GM19035 (cell line): ENCODE measurements around the gene PIKFYVE.
"Not testable (repeated sequence)": the region's sequence is repeated elsewhere in the genome, so short reads cannot be mapped to it uniquely, and the experiment has no call there.

Source experiments
- ATAC-seq: cut with Tn5 transposase; IDR thresholded peaks from one replicate; pipeline ENCODE4 v1.9.1; 2021; ENCODE audit not compliant: unreplicated experiment

The PIKFYVE gene

DNA sequence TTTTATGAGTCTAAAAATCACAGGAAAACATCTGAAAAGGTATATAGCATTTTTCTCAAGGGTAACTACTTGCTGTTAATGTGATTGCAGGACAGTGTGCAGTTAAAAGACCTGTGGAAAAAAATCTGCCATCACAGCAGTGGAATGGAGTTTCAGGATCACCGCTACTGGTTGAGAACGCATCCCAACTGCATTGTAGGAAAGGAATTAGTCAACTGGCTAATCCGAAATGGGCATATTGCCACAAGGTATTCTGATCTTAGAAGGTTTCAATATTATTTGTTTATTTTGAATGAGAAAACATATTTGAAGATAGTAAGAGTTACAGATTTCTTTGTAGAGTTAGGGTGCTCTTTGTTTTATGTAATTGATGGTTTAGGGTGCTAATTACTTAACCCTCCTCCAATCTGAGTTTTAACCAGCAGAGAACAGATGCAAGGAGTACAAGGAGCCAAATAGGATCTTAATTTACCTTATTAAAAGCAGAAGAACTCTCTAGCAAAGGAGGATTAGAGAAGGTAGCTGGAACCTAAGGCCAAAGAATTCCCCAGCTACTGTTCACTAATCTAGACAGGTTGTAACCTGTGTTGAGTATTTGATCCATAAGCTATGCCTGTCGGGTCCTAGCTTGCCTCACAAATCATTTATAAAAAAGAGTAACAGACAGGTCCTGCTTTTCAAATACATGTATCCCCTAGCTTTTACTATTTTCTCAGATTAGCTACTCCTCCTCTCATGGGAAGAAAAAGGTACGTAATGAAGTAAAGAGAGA, 35.0 kb downstream of the PIKFYVE start:
- ATAC-seq, result no peak

DNA sequence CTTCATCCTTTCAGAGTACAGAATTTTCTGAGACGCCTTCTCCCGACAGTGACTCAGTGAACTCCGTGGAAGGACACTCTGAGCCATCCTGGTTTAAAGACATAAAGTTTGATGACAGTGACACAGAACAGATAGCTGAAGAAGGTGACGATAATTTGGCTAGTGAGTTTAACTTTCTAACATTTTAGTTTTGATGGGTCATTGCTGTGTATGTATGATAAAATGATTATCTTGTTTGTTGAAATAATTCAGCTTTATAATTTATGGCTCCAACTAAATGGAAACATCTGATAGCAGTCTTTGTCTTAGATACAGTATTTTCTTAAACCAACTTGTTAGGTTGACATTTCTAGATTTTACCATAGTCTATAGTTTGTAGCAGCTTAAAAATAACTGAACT, 38.1 kb downstream of the PIKFYVE start:
- ATAC-seq, result no peak

DNA sequence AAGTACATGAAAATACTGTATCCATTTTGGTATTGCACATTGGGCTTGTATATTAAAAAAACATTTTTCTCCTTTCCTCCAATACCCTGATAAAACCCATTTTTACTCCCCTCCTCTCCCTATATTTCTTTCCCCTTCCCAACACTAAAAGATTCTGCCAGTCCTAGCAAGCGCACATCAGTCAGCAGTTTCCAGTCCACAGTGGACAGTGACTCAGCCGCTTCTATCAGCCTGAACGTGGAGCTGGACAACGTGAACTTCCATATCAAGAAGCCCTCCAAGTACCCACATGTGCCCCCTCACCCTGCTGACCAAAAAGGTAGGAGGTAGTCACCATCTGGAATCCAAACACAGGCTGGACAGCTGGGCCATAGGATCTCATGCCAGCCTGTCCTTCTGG, 38.6 kb downstream of the PIKFYVE start:
- ATAC-seq, result no peak

DNA sequence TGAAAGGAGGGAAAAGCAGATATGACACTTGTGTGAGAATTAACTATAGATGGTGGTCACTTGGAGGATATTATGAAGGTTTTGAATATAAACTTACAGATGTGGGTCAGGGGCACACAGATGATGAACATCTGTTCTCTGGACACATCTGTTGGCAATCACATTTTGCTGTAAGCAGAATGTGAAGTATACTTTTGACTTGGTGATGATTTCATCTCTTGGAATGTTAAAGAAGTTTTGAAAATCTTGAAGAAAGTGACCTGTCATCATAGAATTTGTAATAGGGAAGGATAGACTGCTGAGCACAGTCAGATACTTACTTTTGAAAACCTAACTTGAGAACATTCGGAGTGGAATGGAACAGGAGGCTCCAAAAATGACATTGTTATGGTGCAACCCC, 40.2 kb downstream of the PIKFYVE start:
- no peak for ATAC-seq

DNA sequence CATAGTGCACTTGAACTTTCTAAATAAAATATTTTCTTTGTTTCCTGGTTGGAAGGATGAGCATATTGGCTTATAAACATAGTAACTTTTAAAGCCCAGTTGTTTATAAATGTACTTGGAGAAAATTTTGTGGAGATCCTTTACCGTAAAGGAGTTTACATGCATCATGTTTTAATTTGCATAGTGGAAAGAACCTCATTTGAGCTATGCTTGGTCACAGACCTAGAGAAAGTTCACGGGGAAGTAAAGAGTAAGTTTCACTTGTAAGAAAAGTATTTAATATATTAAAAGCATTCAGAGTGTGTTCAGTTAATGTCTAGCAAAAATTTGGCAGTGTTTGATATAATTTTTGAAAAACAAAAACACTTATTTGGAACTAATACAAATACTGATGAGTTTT, 45.3 kb downstream of the PIKFYVE start:
- ATAC-seq, result peak; percentile 66

DNA sequence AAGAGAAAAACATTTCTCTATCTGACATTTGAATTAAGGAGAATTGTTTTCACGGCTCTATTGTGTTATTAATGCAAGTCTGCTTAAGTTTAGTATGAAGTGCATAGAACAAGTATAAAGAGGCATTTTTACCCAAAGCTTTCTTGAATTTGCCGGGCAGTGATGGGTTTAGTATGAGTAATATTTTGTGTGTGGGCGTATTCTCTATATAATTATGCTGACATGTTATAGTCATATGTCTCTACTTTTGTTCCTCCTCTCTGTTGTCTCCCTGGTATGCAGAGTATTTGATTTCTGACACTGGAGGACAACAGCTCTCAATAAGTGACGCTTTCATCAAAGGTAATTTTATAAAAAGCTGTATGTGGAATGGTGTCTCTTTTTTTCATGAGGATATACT, 45.9 kb downstream of the PIKFYVE start:
- ATAC-seq, result peak; percentile 64

DNA sequence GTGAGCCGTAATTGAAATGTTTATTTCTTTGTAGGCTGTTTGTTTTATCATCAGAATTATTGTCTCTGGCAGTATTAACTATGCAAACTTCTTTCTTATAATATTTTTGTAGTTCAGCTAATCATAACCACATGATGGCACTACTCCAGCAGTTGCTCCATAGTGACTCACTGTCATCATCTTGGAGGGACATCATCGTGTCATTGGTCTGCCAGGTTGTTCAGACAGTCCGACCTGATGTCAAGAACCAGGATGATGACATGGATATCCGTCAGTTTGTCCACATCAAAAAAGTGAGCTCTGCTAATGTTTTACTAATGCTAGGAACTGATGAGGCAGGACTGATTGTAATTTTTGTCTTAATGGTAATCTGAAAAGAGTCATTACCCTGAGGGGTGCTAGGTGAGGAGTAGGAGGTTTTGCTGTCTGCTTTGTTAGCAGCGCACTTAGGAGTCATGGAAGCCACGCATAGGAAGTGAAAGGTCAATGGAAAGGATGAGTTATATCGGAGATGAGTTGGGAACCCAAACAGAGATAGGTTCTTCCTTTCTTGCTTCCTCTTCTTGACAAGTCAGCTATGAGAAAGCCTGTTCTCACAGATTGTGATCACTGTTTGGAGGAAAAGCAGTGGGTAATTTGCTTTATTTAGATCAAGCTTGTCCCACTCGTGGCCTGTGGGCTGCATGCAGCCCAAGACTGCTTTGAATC, 49.2 kb downstream of the PIKFYVE start:
- ATAC-seq, result peak; percentile 48

DNA sequence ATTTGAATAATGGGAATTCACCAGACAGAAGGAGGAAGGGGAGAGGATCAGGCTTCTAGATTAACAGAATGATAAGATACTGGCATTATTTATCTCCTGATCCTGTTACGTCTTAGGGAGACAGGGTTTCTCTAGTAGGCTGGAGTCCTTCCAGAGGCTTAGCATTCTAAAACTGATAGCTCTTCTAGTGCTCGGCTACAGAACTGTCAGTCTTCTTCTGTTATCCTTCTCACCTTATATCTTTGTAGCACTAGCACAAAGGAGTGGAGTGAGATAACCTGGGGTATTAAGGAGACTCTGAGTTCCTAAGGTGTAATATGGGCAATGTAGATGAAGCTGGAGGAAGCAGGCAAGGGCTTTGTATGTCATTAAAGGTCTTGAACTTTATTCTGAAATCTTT, 52.1 kb downstream of the PIKFYVE start:
- no peak for ATAC-seq

DNA sequence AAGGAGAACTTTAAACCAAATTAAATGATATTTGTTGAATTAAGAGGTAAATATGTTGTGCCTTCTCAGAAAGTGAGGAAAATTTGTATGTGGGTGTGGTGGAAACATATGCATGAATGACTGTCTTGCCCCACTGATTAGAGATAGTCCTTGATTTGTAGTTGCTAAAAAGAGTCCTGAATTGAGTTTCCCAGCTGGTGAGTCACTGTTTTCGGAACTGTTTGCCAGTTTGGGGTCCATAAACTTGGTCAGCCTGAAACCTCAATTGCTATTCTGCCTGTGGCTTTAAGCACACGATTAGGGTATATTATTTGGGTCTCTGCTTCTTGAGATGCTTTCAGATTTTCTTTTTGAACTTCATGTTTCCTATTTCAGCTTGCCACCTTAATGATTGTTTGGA, 53.3 kb downstream of the PIKFYVE start:
- ATAC-seq, result no peak

DNA sequence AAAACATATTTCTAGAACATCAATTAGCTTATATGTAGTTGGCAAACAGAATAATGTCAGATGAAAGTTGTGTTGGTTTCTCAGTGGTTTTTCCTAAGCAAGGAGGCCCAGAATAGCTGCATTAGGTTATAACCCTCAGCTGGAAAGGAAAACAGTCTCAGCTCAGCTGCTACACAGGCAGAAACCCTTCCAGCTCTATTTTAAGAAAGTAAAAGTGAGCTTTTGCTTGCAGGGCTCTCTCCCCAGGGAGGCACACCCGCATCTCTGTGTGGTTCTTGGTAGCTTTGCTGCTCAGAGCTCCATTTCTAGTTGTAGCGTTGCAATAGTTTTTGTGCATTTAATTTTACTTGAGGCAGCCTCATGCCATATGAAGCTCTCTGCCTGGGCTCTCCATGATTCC, 54.6 kb downstream of the PIKFYVE start:
- peak; percentile 80 for ATAC-seq

DNA sequence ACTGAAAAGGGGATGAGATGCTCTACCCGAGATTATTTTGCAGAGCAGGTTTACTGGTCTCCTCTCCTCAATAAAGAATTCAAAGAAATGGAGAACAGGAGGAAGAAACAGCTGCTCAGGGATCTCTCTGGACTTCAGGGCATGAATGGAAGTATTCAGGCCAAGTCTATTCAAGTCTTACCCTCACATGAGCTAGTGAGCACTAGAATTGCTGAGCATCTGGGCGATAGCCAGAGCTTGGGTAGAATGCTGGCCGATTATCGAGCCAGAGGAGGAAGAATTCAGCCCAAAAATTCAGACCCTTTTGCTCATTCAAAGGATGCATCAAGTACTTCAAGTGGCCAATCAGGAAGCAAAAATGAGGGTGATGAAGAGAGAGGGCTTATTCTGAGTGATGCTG, 60.0 kb downstream of the PIKFYVE start:
- no peak for ATAC-seq

DNA sequence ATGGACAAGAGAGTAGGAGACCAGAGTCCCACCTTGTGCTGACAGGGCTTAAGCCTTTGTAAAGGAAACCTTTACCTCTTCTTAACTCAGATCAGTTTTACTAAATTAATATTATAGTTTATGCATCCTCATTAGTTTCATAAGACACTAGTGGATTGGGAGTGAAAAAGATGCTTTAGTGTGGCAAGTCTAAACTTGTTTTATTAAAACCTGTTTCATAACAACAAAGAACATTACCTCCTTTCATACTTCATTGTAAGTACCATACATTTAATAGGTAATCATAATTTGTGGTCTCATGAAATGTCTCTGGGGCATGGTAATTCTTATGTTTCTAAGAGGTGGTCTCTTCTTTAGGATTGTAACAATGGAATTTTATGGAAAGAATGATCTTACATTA, 63.4 kb downstream of the PIKFYVE start:
- no peak for ATAC-seq

DNA sequence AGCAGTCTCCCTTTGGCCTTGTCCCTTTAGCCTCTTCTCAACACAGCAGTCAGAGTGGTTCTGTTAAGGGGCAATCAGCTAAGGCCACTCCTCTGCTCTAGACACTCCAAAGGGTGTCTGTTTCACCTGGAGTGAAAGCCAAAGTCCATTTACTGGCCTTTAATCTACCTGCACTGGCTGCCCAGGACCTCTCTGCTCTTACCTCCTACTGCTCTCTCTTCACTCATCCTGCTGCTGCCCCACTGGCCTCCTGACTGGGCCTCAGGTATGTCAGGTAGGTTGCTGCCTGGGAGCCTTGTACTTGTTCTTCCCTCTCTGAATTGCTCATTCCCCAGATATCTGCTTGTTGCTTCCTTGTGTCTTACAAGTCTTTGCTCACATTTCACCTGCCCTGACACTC, 68.2 kb downstream of the PIKFYVE start:
- no peak for ATAC-seq

DNA sequence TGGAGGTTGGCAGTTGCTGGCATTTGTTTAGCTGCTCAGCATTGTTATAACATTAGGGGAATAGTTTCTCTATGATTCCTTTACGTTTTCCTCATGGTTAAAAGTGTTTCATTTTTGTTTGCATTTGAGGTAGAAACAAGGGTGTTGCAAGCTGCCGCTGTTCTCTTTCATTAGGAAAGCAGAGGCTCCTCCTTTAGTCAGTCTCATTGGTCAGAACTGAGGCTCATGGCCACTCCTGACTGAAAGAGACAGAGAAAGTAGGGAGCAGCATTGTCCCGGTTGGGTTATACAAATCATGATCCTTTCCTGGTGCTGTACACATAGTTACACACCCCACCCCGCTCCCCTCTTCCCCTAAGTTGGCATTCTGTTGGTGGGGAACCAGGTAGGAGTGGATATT, 80.7 kb downstream of the PIKFYVE start:
- no peak for ATAC-seq

DNA sequence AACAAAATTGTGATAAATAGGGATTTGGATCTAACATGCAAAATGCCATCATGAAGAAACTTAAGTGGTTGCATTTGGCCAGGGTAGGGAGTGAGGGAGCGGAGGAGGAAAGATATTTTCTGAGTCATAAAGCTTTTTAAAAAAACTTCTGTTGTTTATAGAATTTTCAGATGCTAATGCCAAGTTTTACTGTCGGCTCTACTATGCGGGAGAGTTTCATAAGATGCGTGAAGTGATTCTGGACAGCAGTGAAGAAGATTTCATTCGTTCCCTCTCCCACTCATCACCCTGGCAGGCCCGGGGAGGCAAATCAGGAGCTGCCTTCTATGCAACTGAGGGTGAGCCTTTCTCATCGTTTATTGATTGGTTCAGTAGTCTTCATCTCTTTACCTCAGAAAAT, 84.6 kb downstream of the PIKFYVE start:
- no peak for ATAC-seq

DNA sequence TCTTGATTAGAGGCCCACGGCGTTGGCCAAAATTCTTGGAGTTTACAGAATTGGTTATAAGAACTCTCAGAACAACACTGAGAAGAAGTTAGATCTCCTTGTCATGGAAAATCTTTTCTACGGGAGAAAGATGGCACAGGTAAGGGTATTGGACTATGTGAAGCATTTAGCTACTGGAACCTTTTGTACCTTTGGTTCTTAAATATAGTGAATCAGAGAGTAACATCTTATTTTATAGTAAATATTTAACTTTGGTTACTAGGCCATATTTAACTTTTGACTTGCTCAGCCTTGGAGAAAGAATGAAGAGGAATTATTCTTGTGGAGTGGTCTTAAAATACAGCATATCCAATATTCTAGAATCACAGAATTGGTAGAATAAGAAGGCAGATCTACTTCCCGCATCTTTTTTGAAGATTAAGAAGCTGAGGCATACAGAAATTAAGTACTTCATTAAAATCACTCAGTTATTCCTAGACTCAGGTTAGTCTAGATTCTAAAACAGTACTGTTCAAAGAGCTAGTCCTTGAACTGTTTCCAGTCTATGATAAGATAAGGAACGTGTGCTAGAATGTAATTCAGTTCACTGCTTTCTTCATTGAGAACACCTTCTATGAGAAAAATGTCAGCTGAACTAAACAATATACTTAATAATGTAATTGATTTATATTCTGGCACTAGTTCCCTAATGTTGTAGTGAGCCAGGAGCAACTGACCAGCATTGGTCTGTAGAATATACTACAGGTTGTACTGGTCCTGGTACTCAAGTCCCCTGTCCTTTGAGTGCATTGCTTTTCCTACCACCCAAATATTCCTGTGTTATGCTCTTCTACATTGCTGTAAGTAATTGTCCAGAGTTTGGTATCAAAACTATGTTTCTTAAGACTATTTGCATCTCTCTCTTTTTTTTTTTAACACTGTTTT, 86.9 kb downstream of the PIKFYVE start:
- ATAC-seq, result no peak

DNA sequence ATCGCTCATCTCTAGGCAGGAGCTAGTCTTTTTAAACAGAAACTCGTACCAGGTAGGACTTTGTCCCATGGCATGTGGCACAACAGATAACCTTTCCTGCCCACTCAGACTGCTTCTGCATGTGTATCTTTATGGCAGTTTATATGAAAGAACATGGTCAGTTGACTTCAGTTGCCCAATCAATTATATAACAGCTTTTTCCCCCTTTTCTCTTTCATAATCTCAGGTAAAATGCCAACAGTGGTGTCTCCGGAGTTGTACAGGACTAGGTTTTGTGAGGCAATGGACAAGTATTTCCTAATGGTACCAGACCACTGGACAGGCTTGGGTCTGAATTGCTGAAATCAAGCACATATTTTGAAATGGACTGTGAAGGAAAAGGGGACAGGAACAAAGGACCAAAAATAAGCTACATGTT, 88.9 kb downstream of the PIKFYVE start:
- no peak for ATAC-seq

DNA sequence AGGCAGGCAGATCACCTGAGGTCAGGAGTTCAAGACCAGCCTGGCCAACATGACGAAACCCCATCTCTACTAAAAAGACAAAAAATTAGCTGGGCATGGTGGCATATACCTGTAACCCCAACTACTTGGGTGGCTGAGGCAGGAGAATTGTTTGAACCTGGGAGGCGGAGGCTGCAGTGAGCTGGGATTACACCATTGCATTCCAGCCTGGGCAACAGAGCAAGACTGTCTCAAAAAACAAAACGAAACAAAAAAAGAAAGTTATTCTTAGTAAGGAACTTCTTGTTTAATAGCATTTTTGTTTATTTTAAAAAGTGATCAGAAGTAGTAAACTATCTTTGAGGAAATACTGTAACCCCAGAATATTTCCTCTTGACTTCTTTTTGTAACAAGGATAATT, 90.4 kb downstream of the PIKFYVE start:
- ATAC-seq, result not testable (repeated sequence)

DNA sequence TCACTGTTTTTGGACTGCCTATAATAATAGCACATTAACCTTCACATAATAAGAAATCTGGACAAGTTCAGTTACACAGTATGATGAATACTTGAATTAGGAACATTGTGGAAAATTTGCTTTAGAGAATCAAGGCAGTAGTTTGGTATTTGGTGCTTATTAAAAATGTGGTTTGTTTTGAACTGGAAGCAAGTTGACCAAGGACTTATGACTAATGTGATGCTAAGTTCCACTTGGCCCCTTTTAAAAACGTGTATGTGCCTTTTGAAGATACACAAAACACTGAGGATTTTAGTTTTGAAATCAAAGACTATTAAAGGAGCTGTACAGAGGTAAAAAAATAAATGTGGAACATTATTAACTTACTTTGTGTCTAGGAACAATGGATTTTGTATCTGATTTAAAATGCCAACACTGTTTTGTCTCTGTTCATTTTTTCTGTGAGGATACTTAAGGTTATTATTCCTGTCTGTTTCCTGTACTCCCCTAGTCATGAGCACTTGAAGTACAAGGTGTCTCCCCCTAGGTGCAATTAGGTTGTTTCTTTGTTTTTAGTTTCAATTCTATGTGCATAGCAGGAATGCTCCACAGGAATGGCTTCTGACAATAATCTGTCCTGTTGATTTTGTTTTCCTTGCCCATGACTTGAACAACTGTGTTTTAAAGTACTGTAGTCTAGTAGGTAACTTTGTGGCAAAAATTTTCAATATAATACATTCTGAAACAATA, 91.0 kb downstream of the PIKFYVE start:
- ATAC-seq, result no peak

DNA sequence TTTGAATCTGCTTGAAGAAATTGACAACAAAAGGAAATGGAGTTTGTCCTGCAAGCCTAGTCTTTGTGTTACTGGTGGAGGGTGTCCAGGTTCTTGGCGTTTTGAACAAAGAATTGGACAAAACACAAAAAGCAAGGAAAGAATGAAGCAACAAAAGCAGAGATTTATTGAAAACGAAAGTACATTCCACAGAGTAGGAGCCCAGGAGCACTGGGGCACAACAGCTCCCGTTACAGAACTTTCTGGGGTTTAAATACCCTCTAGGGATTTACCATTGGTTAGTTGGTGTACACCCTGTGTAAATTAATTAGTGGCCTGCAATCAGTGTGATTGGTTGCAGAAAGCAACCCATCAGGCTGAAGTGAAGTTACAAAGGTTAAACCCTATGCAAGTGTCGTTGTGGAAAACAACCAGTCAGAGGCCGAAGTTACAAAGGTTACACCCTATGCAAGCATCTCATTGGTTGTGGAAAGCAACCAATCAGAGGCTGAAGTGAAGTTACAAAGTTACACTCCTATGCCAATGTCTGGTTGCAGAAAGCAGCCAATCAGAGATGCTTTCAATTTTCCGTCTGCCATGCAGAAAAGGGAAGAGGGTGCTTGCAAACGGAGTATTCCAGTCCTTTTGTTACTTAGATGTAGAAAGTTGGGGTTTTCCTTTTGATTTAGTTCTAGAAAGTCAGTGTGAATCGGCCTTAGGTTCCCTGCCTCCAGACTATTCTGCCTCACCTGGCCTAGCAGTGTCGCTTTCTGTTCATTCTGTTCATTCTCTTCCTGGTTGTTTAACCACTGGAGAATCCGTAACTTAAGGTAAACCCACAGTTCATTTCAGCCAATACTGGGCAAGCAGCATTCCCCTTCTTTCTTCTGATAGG, 92.9 kb downstream of the PIKFYVE start:
- no peak for ATAC-seq
